Suppressor macrophage treated with lipopolysaccharide for 4 hours (primary cell): ENCODE measurements around the gene BMX.

Source experiments
- DNase-seq: peaks from one replicate; pipeline ENCODE4 v3.0.0-alpha.2; 2020

The BMX gene

DNA sequence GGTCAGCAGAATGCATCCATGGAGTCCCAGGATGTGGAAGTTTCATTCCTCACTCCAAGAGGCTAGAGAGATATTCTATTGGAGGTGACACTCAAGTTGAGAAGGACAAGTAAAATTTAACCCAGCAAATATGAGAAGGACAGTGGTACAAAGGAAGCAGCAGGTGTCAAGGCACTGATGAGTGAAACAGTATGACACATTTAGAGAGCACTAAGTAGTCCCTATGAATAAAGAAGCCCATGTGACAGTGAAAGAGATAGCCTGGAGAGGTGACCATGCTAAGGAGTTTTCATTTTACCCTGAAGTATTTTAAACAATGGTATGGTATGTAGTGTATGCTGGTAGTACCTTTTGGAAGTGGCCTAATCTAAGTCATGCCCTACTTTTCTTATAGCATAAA lies 9.2 kb downstream of the BMX start:
- no peak for DNase-seq

- DNase-seq, result no peak
Observed at GRCh38 chrX:15511563-15511962, 11.0 kb downstream of the BMX start.

DNA sequence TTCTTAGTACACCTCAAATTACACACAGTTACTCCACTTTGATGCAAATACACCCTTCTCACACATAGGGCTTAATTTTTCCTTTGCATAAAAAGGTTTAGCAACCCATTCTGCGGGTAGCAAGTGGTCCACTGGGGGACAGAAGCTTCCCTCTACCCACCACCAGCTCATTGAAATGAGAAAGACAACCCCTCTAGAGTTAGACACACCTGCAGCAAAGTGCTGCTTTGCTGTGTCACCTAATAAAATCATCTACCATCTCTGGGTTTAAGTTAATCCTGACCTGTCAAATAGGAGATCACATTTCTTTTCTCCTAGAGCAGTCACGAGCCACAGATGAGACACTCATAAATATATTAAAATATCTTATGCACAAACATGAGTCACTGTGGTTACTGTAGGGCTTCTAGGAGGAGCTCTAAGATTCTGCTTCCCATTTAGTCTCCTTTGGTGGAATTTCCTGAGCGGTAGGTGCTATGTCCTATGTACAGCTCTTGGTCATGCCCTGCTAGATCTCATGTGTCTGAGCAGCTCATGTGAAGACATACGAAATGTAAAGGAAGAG lies 11.9 kb downstream of the BMX start:
- peak; percentile 13 for DNase-seq

DNA sequence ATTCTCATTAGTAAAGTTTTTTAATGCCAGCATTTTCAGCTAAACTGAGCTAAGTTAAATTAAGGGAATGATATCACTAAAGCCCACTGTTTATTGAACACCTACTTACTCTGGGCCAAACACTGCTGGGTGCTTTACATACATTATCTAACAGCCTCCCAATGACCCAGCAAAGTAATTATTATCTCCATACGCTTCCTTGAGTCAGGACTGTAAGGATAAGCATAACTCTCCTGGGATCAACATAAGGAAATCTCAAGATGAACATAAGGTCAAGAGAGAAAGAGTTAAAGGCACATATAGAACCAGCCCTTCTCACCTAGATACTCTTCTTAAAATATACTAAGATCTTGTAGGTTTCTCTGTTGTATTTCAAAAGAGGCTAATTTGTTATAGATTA lies 13.7 kb downstream of the BMX start:
- DNase-seq, result no peak

- no peak for DNase-seq
Observed at GRCh38 chrX:15515931-15516330, 15.3 kb downstream of the BMX start.

GRCh38 chrX:15522464-15522863 lies 21.9 kb downstream of the BMX start:
- no peak for DNase-seq

GRCh38 chrX:15523088-15523487 lies 22.5 kb downstream of the BMX start:
- no peak for DNase-seq

- no peak for DNase-seq
Observed at GRCh38 chrX:15524417-15524816, 23.8 kb downstream of the BMX start.

DNA sequence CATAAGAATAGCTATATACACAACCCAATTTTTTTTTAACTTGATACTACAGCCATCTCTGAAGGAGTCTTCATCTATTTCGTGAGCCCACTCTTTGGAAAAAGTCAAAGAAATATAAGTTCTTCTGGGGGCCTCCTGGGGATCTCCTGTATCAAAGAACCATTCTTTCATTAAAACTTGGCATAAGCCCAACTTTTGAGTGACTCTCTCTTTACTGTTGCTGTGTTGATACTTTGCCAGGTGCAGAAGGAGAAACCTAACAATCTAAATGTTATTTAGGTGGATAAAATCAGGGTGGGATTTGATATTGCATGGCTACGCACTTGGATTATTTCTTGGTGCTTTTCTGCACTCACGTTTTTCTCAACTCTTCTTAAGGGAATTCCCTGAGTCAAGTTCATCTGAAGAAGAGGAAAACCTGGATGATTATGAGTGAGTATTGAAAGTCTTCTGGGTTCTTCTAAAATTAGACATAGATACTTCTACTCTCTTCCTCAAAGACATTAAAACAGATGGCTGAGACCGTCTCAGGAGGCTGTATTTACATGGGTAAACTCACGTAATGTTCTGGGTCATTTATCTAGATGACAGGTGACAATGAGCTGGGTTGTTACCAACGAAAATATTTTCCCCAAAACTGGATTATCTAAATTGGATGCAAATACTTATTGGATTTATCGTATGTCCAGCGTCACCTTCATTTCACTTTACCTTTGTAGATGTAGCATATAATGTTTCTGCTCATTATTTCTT lies 25.2 kb downstream of the BMX start:
- no peak for DNase-seq

- no peak for DNase-seq
Observed at GRCh38 chrX:15529165-15529564, 28.6 kb downstream of the BMX start.

DNA sequence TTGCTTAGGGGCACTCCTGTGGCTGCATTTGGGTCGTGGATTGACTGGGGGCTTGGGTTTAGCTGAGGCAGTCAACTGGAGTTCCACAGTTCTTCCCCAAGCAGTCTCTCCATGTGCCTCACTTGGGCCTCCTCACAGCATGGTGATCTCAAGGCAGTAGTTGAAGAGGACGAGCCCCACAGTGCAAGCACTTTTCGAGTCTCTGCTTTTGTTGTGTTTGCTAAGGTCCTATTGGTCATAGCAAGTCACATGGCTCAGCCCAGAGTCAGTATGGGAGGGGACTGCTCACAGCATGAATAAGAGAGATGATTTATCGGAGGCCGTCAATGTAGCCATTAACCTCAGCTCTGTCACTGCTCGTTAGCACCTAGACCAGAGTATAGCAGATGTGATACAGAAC lies 29.7 kb downstream of the BMX start:
- no peak for DNase-seq

DNA sequence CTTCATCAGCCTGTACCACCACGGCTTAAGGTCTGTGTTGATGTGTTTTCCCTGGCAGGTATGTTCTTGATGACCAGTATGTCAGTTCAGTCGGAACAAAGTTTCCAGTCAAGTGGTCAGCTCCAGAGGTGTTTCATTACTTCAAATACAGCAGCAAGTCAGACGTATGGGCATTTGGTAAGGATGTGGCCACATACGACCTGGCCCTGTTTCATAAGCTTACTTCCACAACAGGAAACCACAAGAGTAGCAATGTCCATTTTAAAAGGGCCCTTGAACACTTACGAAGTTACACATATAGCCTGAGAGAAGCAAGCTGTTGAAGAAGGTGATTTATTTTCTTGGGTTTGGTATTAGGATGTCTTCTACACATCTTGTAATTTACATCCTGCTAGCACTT lies 46.1 kb downstream of the BMX start:
- DNase-seq, result no peak

DNA sequence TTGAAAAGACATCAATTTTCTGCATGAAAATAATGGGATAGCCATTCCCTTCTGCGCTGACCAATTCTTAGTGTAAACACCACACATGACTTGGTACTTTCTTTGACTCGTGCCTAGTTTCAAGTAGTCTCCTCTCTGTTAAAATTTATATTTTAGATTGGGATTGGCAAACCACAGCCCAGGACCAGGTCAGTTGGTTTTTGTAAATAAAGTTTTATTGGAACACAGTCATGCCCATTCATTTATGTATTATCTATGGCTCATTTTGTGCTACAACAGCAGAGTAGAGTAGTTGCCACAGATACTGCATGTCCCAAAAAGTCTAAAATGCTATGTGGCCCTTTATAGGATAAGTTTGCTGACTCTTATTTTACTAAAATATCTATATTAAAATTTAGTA lies 46.7 kb downstream of the BMX start:
- DNase-seq, result no peak

- DNase-seq, result no peak
Observed at GRCh38 chrX:15549189-15550012, 48.8 kb downstream of the BMX start.

DNA sequence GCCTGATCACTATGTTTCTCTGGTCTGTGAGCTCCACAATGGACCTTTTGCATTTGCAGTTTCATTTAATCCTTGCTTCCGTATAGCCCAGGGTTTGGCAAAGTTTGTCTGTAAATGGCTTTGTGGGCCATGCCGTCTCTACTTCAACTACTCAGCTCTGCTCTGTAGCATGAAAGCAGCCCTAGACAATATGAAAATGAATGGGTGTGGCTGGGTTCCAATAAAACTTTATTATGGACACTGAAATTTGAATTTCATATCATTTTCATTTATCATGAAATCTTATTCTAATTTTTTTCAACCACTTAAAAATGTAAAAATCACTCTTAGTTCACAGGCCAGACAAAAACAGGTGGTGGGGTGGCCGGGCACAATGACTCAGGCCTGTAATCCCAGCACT lies 58.6 kb downstream of the BMX start:
- no peak for DNase-seq

GRCh38 chrX:15560924-15561323 lies 60.3 kb downstream of the BMX start:
- no peak for DNase-seq

DNA sequence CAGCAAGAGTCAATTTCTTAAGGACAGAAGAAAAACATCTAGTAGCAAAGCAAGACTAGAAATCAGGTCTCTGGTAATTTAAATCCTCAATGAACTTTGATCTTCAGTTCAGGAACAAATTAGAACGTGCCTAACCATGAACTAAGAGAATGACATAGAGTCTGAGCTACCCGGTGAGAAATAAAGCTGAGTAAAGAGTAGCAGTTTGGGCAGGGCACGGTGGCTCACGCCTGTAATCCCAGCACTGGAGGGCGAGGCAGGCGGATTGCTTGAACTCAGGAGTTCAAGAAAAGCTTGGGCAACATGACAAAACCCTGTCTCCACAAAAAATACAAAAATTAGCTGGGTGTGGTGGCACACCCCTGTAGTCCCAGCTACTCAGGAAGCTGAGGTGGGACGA lies 62.4 kb downstream of the BMX start:
- no peak for DNase-seq

GRCh38 chrX:15564981-15565579 lies 64.5 kb downstream of the BMX start:
- peak; percentile 37 for DNase-seq

GRCh38 chrX:15566244-15566643 lies 65.6 kb downstream of the BMX start:
- DNase-seq, result no peak

- no peak for DNase-seq
Observed at GRCh38 chrX:15567267-15567666, 66.7 kb downstream of the BMX start.

DNA sequence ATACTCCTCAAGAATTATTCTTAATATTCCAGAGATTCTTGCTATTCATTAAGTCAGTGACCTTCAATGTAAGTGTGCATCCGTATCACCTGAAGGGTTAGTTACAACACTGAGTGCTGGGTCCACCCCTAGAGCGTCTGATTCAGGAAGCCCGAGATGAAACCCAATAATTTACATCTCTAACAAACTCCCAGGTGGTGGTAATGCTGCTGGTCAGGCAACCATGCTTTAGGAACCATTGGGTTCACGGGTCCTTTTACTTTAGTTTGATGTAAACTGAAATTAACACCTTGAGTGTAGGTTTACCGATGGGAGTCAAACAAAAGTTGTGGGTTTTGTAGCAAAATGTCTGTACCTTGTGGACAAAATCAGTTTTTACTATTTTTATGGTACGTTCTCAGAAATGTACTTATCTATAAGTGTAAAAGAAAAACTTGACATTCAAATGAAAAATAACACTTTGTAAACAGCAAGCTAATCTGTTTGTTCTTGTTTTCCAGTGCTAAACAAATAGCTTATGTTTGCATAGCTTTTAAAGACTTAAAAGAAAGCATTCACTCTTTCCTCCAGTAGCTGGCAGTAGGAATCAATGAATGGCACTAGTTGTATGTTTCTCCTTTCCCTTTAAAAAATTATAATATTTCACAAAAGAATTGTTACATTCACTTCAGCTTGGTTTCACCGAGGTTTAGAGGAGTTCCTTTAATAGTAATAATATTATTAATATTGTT lies 67.4 kb downstream of the BMX start:
- no peak for DNase-seq

DNA sequence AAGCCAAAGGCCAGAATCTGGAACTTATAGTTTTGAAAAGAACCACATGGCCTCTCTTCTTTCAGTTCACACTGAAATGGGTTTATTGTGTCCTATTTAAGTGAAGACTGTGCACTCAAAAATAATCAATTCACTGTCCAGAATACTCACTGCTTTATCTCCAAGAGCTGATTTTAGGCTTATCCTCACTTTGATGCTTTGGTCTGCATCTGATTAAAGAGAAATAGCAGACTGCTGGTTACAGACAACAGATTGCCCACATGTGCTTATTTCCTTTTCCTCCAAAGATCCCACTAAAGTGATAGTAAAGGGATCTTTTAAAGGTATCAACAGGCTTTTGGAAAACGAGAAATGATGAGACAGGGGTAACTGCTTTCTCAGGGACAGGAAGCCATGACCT lies 69.5 kb downstream of the BMX start:
- no peak for DNase-seq

DNA sequence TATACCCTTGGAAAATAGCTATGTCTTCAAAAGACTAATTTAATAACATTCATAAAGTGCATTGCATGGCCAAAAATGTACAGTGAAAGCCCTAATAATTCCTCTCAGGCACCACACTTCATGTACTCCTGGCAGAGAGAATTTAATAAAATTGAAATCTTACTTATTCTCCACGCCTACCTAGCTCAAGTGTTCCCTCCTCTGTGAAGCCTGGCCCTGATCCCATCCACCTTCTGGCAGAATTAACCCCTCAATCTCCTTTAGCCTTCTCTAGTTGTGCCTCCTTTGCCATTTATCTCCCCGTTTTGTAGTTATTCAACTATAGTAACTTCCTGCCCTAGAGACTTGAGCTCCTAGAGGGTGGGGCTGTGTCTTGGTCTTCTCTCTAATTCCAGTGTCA lies 73.4 kb downstream of the BMX start:
- DNase-seq, result no peak
